Stimulated activated CD8-positive, alpha-beta memory T cell treated with anti-CD3 and anti-CD28 coated beads, Interleukin-4, amount 100 ng/mL, for 4 hours (primary cell): ENCODE results near the gene ADGRF4.
"Not testable (repeated sequence)": the region's sequence is repeated elsewhere in the genome, so short reads cannot be mapped to it uniquely, and the experiment has no call there.

ENCODE experiments used
- DNase-seq, 2 donors: peaks; one replicate each; pipeline ENCODE4 v3.0.0-alpha.2; 2020; ENCODE audit warnings: low read depth in 2 of 2, low spot score in 1 of 2

ADGRF4 gene

GRCh38 chr6:47733879-47734558 is 35.6 kb downstream of the ADGRF4 start:
- DNase-seq: no peak

GRCh38 chr6:47734831-47735481 is 36.6 kb downstream of the ADGRF4 start:
- no peak for DNase-seq

- no peak for DNase-seq
Observed at GRCh38 chr6:47736083-47736700, 37.8 kb downstream of the ADGRF4 start.

- DNase-seq: no peak
Observed at GRCh38 chr6:47737406-47737805, 39.0 kb downstream of the ADGRF4 start.

- DNase-seq: no peak
Observed at GRCh38 chr6:47740714-47741113, 42.3 kb downstream of the ADGRF4 start.

GRCh38 chr6:47741807-47742206 is 43.4 kb downstream of the ADGRF4 start:
- no peak for DNase-seq

GRCh38 chr6:47743744-47744143 is 45.4 kb downstream of the ADGRF4 start:
- DNase-seq: no peak

GRCh38 chr6:47745269-47745668 is 46.9 kb downstream of the ADGRF4 start:
- not testable (repeated sequence) for DNase-seq

GRCh38 chr6:47749757-47750156 is 51.4 kb downstream of the ADGRF4 start:
- no peak for DNase-seq

GRCh38 chr6:47752801-47753200 is 54.4 kb downstream of the ADGRF4 start:
- DNase-seq: no peak

- no peak for DNase-seq
Observed at GRCh38 chr6:47759364-47759763, 61.0 kb downstream of the ADGRF4 start.

- DNase-seq: no peak
Observed at GRCh38 chr6:47762502-47762901, 64.1 kb downstream of the ADGRF4 start.

GRCh38 chr6:47766445-47766844 is 68.1 kb downstream of the ADGRF4 start:
- DNase-seq: no peak

GRCh38 chr6:47767102-47767501 is 68.7 kb downstream of the ADGRF4 start:
- DNase-seq: no peak

GRCh38 chr6:47769982-47770381 is 71.6 kb downstream of the ADGRF4 start:
- no peak for DNase-seq
